ENCODE measurements around the gene KIZ.
A peak's percentile ranks its signal among the peaks of the same experiment; 100 is the strongest.
"Not testable (repeated sequence)": the region's sequence is repeated elsewhere in the genome, so short reads cannot be mapped to it uniquely, and the experiment has no call there.

Gene KIZ

DNA sequence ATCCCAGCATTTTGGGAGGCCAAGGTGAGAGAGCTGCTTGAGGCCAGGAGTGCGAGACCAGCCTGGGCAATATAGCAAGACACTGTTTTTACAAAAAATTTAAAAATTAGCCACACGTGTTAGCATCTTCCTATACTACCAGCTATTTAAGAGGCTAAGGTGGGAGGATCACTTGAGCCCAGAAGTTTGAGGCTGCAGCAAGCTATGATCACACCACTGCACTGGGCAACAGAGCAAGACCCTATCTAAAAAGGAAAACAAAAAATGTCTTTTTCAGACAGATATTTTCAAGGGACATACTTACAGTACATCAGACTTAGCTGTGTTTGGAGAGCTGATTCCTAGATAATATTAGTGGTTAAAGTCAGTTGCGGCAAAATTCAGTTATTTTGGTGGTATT lies 104.3 kb downstream of the KIZ start:
- DNase-seq (ENCODE audit: low spot score): no peak

DNA sequence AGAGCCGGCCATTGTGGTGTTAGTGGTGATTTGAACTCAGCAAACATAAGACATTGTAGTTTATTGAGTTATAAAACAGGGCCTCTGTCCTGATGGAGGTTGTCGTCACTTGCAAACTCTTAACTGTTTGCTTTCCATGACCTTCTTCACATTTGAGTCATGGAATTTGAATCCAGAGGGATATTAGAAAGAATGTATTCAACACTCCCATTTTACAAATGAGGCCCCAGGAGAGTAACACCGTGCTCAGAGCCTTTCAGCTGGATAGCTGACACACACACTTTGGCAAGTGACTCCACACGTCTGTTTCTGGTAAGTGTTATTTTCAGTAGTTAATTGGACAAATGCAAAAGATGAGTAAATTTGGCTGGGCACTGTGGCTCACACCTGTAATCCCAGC lies 104.8 kb downstream of the KIZ start:
- DNase-seq (ENCODE audit: low spot score): no peak

DNA sequence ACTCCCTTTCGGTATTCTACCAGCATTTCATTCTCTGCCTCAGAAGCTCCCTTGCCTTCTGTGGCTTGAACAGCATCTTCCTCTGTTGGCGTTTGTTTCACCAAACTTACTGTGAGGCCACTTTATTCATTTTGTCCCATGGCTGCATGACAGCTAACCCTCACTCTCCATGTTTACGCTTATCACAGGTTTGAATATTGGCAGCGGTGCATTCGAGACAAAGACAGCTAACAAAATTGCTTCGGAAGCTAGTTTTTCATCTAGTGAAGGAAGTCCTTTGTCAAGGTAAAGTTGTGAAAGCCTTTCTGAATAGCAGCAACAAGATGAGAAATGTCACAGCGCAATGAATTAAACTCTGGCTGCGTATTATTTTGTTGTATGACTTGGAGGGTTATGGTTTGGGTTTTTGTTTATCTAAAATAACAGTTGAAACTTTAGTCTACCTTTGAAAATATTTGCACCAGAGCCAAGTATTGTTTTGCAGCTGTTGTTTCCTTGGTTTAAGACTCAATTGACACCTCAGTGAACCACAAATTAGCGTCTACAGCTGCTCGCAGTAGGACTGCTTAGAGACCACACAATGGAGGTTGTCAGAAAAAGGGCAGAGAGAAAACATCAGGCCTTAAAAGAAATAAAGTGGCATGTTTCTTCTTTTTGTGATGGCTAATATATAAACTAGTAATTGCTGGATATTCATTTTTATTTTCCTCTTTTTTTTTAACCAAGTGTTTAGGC lies 106.8 kb downstream of the KIZ start:
- DNase-seq (ENCODE audit: low spot score): no peak

DNA sequence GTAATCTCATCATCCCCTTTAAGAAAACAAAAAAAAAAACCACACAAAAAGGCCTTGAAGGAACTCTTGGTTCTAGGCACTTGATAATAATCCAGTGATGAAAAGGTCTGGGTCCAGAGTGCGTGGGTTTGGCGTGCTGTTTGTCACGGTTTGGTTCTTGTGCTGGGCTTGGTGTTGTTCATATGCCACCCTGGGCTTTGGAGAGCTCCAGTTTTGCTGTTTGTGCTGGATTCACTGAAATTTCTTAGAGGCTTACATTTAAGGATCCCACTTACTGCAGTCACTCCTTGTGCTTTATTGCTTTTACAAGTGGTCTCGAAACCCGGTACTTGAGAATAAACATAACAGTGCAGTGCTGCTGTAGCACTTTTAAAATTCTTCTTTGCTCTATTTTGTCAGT lies 108.4 kb downstream of the KIZ start:
- no peak for DNase-seq (ENCODE audit: low spot score)

DNA sequence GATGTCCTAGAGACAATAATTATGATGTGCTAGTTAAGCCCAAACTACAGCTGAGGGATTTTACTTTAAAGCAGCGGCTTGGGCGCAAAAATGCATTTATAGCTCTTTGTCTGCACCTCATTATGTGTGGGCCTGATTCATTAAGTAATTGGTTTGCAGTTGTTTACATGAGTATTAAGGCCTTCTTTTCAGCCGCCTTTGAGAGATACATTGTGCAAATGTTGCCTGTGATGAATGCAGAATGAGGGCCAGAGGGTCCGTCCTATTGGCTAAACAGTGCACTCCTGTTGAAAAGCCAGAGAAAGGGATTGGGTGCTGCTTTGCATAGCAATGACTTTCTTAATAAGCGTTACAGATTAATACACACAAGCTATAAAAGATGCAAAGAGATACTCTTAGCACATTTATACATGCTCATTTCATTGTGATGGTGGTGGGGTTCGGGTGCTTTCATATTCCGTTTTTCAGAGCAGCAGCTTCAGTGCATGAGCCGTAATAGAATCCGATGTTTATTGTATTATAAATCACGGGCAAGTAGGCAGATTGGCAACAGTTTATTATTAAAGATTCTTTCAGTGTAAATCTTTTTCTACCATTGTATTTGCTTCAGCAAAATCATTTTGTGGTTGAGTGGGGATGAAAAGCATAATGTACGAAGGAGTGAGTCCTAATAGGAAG lies 109.1 kb downstream of the KIZ start:
- DNase-seq (ENCODE audit: low spot score): no peak

DNA sequence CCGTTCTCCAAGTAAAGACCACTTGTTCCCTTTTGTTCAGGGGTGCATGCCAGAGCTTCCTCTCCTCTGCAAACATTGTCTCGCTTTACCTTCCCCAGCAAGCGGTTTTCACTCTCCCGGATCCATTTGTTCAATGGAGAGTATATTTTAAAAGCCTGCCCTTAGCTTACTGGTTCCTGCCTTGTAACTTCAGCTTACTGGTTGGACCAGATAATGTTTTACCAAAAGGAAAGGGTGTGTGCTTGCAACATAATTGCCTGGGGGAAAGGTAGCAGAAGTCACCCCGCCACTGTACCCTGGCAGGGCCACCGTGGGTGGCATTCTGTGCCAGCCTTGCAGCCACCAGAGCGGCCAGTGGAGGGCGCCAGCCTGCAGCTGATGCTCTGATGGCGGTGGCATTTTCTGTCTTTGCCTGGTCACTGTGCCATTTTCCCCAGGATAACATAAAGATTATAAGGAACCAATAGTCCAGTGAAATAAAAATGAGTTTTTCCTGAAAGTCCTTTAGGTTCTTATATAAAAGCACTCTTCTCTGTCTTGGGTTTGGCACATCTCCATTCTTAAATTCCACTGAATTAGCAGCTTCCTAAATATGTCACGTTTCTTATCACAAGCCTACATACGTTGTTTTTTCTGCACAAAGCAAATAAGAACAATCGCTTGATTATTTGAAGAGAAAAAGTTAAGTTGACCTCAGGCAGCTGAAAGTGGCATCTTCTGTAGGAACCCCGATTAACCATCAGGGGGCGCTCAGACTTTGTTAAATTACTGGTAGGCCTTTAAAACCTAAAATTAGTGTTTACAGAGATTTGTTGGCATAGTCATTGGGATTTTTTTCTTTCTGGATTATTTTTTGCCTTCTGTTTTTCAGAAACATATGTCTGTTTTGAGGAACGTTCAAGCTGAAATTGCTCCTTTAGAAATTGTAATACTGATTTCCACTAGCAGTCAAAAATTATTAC lies 109.9 kb downstream of the KIZ start:
- peak; percentile 70 for DNase-seq (ENCODE audit: low spot score)

DNA sequence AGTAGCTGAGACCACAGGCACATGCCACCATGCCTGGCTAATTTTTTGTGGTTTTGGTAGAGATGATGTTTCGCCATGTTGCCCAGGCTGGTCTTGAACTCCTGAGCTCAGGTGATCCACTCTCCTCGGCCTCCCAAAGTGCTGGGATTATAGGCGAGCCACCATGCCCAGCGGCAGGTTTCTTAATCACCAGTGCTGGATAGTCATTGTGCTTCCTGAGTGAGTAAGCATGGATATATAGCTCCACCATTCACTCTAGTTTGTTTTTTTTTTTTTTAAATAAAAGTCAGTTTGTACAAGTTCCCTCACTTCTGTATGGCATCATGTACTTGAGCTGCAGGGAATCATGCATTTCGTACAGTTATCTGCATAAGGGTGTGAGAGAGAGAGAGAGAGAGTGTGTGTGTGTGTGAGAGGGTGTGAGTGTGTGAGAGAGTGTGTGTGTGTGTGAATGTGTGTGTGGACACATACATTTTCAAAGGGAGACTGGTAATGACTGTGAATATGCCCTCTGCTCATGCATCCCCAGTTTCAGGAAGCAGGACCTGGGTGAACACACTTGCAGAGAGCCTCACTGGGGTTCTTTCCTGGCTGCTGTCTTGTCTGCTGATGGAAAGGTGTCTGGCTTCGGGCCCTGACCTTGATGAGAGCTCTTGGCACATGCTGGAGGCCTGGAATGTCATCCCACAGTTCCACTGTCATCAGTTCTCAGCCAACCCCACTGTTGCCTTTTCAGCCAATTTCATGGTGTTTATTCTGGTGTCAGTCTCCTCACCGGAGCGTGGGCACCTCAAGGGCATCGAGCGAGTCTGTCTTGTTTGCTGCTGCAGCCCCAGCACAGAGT lies 112.3 kb downstream of the KIZ start:
- DNase-seq (ENCODE audit: low spot score): no peak

DNA sequence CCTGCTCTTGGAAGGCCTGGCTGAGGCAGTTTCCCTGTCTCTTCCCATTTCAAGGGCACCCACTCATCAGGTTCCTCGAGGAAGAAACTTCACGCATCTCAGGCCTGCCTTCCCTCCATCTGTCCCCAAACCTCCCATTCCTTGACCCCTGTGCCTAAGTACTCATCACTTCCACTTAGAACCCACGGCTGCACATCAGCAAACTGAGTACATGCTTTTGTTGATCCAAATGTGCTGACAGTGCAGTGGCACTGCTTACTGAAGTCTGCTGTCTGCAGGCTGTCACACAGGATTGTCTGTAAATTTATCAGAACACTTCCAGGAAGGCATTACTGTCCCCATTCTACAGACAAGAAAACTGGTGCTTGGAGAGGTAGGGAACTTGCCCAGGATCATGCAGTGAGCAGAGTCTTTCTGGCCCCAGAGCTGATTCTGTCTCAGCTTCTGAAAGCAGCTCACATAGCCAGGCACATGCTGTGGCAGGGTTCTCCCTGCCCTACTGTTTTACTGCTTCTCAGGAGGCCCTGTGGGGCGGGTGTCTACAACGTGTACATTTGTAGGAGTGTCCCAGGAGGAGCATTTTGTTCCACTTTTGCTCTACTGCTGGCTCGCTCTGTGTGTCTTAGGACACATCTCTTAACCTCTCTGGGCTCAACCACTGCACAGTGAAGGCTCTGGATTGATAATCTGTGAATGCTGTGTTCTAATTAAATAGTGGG lies 113.1 kb downstream of the KIZ start:
- no peak for DNase-seq (ENCODE audit: low spot score)

DNA sequence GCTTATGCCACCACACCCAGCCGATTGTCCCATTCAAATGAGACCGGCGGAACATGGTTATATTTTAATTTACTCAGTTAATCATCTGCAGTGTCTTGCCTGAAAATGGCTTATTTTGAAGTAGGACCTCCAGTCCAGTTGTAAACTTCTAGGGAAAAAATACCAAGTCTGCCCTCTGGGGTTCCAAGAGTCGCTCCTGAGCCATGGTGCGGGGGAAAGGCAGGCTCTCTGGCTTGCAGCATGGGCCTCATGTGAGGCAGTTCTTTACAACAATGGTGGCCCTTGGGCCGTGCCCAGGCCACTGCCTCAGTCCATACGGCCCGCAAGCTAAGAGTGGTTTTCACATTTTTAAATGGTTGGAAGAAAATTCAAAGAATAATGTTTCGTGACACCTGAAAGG lies 114.5 kb downstream of the KIZ start:
- no peak for DNase-seq (ENCODE audit: low spot score)

DNA sequence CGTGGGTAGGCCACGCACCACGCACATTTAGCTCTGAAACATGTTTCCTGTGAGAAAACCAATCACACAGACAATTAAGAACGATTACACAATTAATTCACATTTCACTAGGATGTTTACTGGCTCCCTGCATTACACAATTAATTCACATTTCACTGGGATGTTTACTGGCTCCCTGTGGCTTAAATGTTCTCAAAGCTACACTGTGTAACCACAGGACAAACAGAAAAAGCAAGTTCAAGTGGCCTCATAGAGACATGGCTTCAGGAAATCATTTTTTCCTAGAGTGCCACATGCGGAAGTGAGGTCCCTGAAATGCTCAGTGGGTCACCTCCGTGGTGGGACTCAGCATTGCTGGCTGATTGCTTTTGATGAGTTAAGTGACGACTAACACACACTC lies 115.5 kb downstream of the KIZ start:
- DNase-seq (ENCODE audit: low spot score): no peak

DNA sequence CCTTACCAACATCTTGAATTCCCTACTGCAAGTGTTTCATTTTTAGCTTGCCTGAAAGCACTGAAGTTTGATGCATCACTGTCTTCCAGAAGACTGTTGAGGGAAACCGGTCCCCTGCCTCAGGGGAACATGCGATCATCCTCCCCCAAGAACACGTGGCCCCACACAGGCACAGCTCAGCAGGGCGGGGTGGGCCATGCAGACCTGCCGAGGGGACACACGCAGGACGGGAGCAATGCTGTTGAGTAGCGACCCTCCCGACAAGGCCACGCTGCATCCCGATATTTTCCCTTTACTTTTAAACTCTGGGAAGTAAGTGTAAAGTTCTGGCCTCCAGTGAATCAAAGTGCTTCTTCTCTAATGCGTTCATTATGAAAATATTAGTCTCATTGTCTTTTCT lies 117.9 kb downstream of the KIZ start:
- DNase-seq (ENCODE audit: low spot score): no peak

DNA sequence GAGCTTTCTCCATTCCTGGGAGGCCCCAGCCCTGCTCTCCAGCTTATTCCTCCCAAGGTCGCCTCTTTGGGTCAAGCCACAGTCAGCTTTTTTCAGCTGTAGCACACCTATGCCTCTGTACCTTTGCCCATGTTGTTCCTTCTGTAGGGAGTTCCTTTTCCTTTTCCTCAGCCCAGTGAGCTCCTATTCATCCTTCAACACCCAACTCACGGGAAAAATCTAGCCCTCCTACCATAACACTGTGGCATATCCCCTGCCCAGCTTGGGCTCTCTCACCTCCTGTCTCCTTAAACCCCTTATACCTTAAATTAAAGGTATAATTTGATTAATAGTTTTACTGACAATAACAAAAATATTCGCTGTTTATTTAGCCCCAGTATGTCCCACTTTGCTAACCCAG lies 118.9 kb downstream of the KIZ start:
- DNase-seq (ENCODE audit: low spot score): no peak

DNA sequence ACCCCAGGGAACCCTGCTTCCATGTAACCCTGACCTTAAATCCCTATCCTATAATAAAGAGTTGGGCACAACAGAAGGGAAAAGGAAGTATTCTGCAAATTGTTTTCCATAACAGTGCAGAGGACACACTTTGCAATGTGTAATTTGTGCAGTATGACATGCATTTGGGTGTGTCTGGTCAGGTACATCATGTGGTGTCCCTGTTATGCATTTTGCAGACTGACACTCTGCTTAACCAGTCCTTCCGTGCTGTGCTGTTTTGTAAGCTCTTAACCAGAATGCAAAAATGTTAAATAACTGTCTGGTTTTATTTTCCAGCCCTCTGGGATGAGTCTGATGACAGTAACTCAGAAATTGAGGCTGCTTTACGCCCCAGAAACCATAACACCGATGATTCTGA lies 120.3 kb downstream of the KIZ start:
- no peak for DNase-seq (ENCODE audit: low spot score)

DNA sequence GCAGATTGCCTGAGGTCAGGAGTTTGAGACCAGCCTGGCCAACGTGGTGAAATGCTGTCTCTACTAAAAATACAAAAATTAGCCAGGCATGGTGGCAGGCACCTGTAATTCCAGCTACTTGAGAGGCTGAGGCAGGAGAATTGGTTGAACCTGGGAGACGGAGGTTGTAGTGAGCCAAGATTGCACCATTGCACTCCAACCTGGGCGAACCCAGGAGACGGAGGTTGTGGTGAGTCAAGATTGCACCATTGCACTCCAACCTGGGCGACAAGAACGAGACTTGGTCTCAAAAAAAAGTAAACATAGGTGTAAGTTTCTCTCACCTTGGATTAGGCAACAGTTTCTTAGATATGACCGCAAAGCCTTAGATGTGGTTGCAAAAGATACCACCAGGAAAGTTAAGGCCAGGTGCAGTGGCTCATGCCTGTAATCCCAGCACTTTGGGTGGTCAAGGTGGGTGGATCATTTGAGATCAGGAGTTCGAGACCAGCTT lies 121.8 kb downstream of the KIZ start:
- not testable (repeated sequence) for DNase-seq (ENCODE audit: low spot score)

DNA sequence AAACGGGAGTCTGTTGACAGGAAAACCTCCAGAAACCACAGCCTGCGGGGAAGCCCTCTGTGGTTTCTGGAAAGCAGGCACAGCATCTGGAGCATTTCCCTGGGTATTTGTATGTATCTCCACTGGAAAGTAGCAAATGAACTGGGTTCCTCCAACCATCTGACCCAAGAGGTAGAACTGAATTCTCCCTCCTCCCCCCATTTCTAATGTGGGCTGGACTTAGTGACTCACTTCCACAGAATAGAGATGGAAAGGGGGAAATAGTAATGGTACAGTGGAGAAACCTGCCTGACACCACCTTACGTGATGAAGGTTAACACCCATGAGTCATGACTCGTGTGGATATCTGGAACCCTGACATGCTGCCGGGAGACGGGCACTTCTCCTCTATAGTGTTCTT lies 125.4 kb downstream of the KIZ start:
- DNase-seq (ENCODE audit: low spot score): no peak

DNA sequence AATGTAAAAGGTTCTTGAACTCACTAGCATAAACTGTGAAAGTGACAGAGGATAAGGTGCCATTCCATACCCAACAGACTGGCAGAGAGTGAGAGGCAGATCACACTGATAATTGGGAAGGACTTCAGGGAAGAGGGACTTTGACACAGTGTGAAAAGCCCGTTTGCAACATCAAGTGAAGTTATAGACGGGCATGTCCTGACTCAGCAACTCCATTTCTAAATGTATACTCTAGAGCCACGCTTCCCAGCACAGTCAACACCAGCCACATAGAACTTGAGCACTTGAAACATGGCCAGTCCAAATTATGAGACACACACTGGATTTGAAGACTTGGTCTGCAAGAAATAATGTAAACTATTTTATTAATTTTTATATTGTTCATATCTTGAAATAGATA lies 131.3 kb downstream of the KIZ start:
- no peak for DNase-seq (ENCODE audit: low spot score)

DNA sequence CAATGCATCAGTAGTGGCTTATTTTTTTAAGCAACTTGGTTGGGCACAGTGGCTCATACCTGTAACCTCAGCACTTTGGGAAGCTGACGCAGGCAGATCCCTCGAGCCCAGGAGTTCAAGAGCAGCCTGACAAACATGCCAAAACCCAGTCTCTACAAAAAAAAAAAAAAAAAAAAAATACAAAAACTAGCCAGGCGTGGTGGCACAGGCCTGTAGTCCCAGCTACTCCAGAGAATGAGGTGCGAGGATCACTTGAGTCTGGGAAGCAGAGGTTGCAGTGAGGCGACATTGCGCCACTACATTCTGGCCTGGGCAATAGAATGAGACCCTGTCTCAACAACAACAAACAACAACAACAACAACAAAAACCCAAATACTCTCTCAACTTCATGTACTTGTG lies 132.5 kb downstream of the KIZ start:
- no peak for DNase-seq (ENCODE audit: low spot score)

DNA sequence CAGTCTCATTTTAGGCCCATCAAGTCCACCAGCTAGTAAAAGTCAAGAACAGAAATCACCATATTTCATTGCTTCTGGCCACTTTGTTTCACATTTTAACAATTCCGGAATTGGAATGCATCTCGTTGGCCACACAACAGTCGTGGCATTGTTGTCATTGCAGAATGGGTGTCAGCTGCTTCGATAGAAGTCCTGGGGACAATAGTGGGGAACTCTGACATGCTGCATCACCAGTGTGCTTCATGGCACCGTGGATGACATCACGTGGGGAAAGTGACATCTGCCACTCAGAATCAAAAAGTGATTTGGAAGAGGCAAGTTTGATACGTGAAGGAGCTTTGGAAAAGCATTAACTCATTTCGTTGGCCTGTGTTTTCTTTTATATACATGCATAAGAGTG lies 133.5 kb downstream of the KIZ start:
- DNase-seq (ENCODE audit: low spot score): no peak

DNA sequence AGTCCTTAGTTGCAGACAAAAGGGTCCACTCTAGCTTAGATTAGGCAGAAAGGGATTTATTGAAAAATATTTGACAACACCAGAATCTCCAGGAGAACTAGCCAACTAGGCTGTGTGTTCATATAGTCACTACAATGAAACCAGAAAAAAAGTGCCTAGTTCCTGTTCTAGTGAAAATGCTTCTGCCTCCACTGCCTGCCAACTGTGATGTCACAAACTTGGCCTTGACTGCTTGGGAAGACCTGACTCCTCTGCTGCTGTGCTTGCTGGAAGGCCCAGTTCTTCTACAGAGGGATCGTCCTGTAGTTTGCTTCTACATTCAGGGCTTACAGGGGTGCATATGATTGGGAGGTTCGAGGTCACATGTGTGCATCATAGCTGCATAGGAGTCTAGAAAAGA lies 136.9 kb downstream of the KIZ start:
- DNase-seq (ENCODE audit: low spot score): no peak

DNA sequence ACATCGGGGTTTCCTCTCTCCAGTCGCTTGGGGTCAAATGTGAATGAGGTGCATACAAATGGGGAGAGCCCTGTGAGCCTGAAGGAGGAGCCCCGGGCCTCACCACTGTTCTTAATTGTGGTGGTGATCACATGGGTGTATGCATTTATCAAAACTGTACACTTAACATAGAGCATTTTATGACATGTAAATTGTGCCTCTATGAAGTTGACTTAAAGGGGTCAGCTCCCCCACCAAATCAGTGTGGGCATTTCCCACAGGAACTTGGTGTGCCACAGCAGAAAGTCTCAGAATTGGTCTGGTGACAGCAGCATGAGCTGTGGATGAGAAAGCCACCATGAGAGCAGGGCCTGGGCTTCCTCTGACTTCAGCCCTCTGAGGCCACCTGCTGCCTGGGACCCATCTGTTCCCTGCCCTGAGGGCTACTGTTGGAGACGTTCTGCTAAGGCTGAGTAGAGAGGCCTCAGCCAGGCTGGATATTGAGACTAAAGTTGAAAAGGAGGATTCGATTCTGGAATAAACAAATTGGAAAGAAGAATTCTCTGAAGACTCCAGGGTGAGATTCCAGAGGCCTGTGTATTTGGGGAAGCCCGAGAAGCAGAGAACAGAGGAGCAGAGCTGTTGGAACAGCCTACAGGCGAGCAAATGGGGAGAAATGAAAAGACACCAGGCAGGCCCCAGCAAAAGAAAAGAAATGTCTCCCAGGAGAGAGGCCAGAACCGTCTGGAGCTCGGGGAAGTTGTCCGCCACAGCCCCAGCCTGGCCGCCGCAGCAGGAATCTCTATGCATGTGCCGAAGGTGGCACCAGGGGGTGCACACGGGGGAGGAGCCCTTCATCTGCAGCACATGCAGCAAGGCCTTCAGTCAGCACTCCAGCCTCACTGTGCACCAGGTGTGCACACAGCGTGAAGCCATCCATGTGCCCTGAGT lies 139.6 kb downstream of the KIZ start:
- DNase-seq (ENCODE audit: low spot score): no peak
